GM21447 (cell line): Measurements from ENCODE around the gene AKAP12.
"Not testable (repeated sequence)": the region's sequence is repeated elsewhere in the genome, so short reads cannot be mapped to it uniquely, and the experiment has no call there.

Experiments used
- ATAC-seq: cut with Tn5 transposase; IDR thresholded peaks from one replicate; pipeline ENCODE4 v1.9.1; 2021; ENCODE audit not compliant: unreplicated experiment

Gene AKAP12

GRCh38 chr6:151340219-151340978 is 100.6 kb downstream of the AKAP12 start:
- no peak for ATAC-seq

- ATAC-seq = no peak
Observed at GRCh38 chr6:151341476-151342195, 101.9 kb downstream of the AKAP12 start.

- not testable (repeated sequence) for ATAC-seq
Observed at GRCh38 chr6:151342750-151343149, 103.0 kb downstream of the AKAP12 start.

- ATAC-seq = no peak
Observed at GRCh38 chr6:151349651-151350270, 110.0 kb downstream of the AKAP12 start.

GRCh38 chr6:151350442-151351145 is 110.8 kb downstream of the AKAP12 start:
- ATAC-seq = no peak

- ATAC-seq = no peak
Observed at GRCh38 chr6:151351146-151351700, 111.5 kb downstream of the AKAP12 start.

- no peak for ATAC-seq
Observed at GRCh38 chr6:151351731-151352130, 112.0 kb downstream of the AKAP12 start.

GRCh38 chr6:151352410-151353396 is 112.9 kb downstream of the AKAP12 start:
- no peak for ATAC-seq

GRCh38 chr6:151353795-151354194 is 114.0 kb downstream of the AKAP12 start:
- no peak for ATAC-seq

GRCh38 chr6:151356983-151357382 is 117.2 kb downstream of the AKAP12 start:
- ATAC-seq = not testable (repeated sequence)

GRCh38 chr6:151357758-151358436 is 118.1 kb downstream of the AKAP12 start:
- no peak for ATAC-seq

GRCh38 chr6:151358475-151358874 is 118.7 kb downstream of the AKAP12 start:
- ATAC-seq = no peak

GRCh38 chr6:151359486-151359885 is 119.7 kb downstream of the AKAP12 start:
- no peak for ATAC-seq

- ATAC-seq = no peak
Observed at GRCh38 chr6:151365233-151365632, 125.5 kb downstream of the AKAP12 start.

GRCh38 chr6:151370509-151371078 is 130.8 kb downstream of the AKAP12 start:
- ATAC-seq = no peak

- ATAC-seq = no peak
Observed at GRCh38 chr6:151372164-151372563, 132.4 kb downstream of the AKAP12 start.

GRCh38 chr6:151374036-151374683 is 134.4 kb downstream of the AKAP12 start:
- ATAC-seq = no peak

GRCh38 chr6:151375833-151376232 is 136.1 kb downstream of the AKAP12 start:
- no peak for ATAC-seq
